GM23338 (cell line): ENCODE data around the gene ZMAT5. TPM values are rescaled to one million over a fixed set of nuclear protein-coding genes. Genes with fewer than 3 reads are reported as not detected.

Source experiments
- ATAC-seq: fragments of 200-7000 bp; cut with Tn5 transposase; 3 replicates; pipeline ENCODE4 v1.9.1; 2020
- DNase-seq: peaks from one replicate; pipeline ENCODE4 v3.0.0-alpha.2; 2015; ENCODE audit warnings: low spot score
- H2AFZ ChIP-seq: fragments of 200-600 bp; sonication (generic); 2 replicates; pipeline ENCODE4 v1.8.0; 2016; ENCODE audit warnings: antibody characterized with exemption, mild to moderate bottlenecking, moderate library complexity
- H3F3A ChIP-seq: fragments of 200-600 bp; sonication (generic); replicated peaks from 2 replicates; pipeline ENCODE4 v1.8.0; 2017; ENCODE audit warnings: antibody characterized with exemption, mixed run types, low read depth
- H3K27ac ChIP-seq: fragments of 200-600 bp; sonication (generic); 2 replicates; pipeline ENCODE4 v1.6.1; 2016; ENCODE audit warnings: low read depth
- H3K27me3 ChIP-seq: fragments of 200-600 bp; sonication (generic); 2 replicates; pipeline ENCODE4 v1.8.0; 2016; ENCODE audit warnings: mild to moderate bottlenecking, mixed run types, moderate library complexity; ENCODE audit not compliant: insufficient read depth
- H3K36me3 ChIP-seq: fragments of 200-600 bp; sonication (generic); 2 replicates; pipeline ENCODE4 v1.8.0; 2016; ENCODE audit warnings: mild to moderate bottlenecking; ENCODE audit not compliant: insufficient read depth
- H3K4me1 ChIP-seq: fragments of 200-600 bp; sonication (generic); 2 replicates; pipeline ENCODE4 v1.8.0; 2016; ENCODE audit warnings: mild to moderate bottlenecking, moderate library complexity; ENCODE audit not compliant: insufficient read depth
- H3K4me2 ChIP-seq: fragments of 200-600 bp; sonication (generic); 2 replicates; pipeline ENCODE4 v1.7.1; 2017; ENCODE audit warnings: mixed run types
- H3K4me3 ChIP-seq: fragments of 200-600 bp; sonication (generic); 2 replicates; pipeline ENCODE4 v1.6.1; 2016; ENCODE audit warnings: mixed run types
- H3K79me2 ChIP-seq: fragments of 200-600 bp; sonication (generic); replicated peaks from 2 replicates; pipeline ENCODE4 v1.8.0; 2017; ENCODE audit warnings: mild to moderate bottlenecking; ENCODE audit not compliant: insufficient read depth
- H3K9me2 ChIP-seq: fragments of 200-600 bp; sonication (generic); 2 replicates; pipeline ENCODE4 v1.8.0; 2017; ENCODE audit not compliant: insufficient read depth
- H4K20me1 ChIP-seq: fragments of 200-600 bp; sonication (generic); replicated peaks from 2 replicates; pipeline ENCODE4 v1.8.0; 2017; ENCODE audit warnings: mild to moderate bottlenecking; ENCODE audit not compliant: insufficient read depth
- H3K27ac Mint-ChIP-seq: 2 replicates; pipeline ENCODE4 v1.8.0; 2020; ENCODE audit warnings: inconsistent platforms, mild to moderate bottlenecking, moderate library complexity, mixed read lengths
- H3K27me3 Mint-ChIP-seq: 3 replicates; pipeline ENCODE4 v1.8.0; 2022; ENCODE audit warnings: low read depth, mild to moderate bottlenecking, moderate library complexity, mixed read lengths, inconsistent platforms; ENCODE audit not compliant: insufficient read depth, poor library complexity
- H3K36me3 Mint-ChIP-seq: 3 replicates; pipeline ENCODE4 v1.8.0; 2021; ENCODE audit warnings: low read depth, mild to moderate bottlenecking, inconsistent platforms, moderate library complexity, mixed read lengths
- H3K4me1 Mint-ChIP-seq: 3 replicates; pipeline ENCODE4 v1.8.0; 2020; ENCODE audit warnings: mild to moderate bottlenecking, inconsistent platforms, mixed read lengths
- H3K4me3 Mint-ChIP-seq: 3 replicates; pipeline ENCODE4 v1.8.0; 2021; ENCODE audit warnings: moderate library complexity, mild to moderate bottlenecking, inconsistent platforms, mixed read lengths
- H3K9me3 Mint-ChIP-seq: 3 replicates; pipeline ENCODE4 v1.8.0; 2020; ENCODE audit warnings: moderate library complexity, mild to moderate bottlenecking, inconsistent platforms, mixed read lengths
- CREB1 ChIP-seq: fragments of 250-450 bp; sonication (Bioruptor Pico); IDR thresholded peaks from 2 replicates; pipeline ENCODE4 v1.5.0; 2020; ENCODE audit warnings: low read depth, mild to moderate bottlenecking, moderate library complexity
- EZH2 ChIP-seq: fragments of 200-600 bp; sonication (generic); IDR thresholded peaks from one replicate; pipeline ENCODE4 v1.8.0; 2017; ENCODE audit warnings: antibody characterized with exemption, mild to moderate bottlenecking, low read depth; ENCODE audit not compliant: unreplicated experiment
- EZH2phosphoT487 ChIP-seq: fragments of 200-600 bp; sonication (generic); IDR thresholded peaks from one replicate; pipeline ENCODE4 v1.8.1; 2018; ENCODE audit warnings: antibody characterized with exemption; ENCODE audit not compliant: unreplicated experiment
- JUNB ChIP-seq: IDR thresholded peaks from one replicate; pipeline ENCODE4 v1.6.1; 2016; ENCODE audit warnings: antibody characterized with exemption; ENCODE audit not compliant: unreplicated experiment
- NANOG ChIP-seq: IDR thresholded peaks from 2 replicates; pipeline ENCODE4 v1.6.1; 2016; ENCODE audit warnings: antibody characterized with exemption, borderline replicate concordance
- POLR2AphosphoS5 ChIP-seq: IDR thresholded peaks from 2 replicates; pipeline ENCODE4 v1.6.1; 2016; ENCODE audit warnings: antibody characterized with exemption, low read depth
- STAT1 ChIP-seq: IDR thresholded peaks from one replicate; pipeline ENCODE4 v1.6.1; 2016; ENCODE audit warnings: antibody characterized with exemption; ENCODE audit not compliant: unreplicated experiment
- ZNF114 ChIP-seq: fragments of 250-450 bp; sonication (Bioruptor Pico); IDR thresholded peaks from 2 replicates; pipeline ENCODE4 v1.5.0; 2020; ENCODE audit warnings: mild to moderate bottlenecking, moderate library complexity
- ZNF331 ChIP-seq: fragments of 250-450 bp; sonication (Bioruptor Pico); IDR thresholded peaks from 2 replicates; pipeline ENCODE4 v1.5.0; 2020; ENCODE audit warnings: low read depth, mild to moderate bottlenecking, moderate library complexity
- polyA plus RNA-seq: library from polyadenylated mRNA; unstranded; fragments of >200 nt; fragmentation: Nextera tagmentation; extraction: Ambion mirVana; gene quantifications from 2 replicates; pipeline ENCODE4 v1.2.1, GENCODE V29; 2016
- total RNA-seq: library from RNA; depleted of rRNA; stranded (reverse); fragments of >200 nt; shearing (Covaris generic); gene quantifications from 2 replicates; pipeline ENCODE4 v1.2.3, GENCODE V29; 2014
- TF ChIP-seq, protein P1 (sequence below): IDR thresholded peaks from one replicate; pipeline ENCODE4 v1.6.1; 2018; ENCODE audit warnings: antibody characterized with exemption; ENCODE audit not compliant: unreplicated experiment
- TF ChIP-seq, protein P2 (sequence below): IDR thresholded peaks from 2 replicates; pipeline ENCODE4 v1.6.1; 2016; ENCODE audit warnings: antibody characterized with exemption
- TF ChIP-seq, protein P3 (sequence below): fragments of 250-450 bp; sonication (Bioruptor Pico); IDR thresholded peaks from 2 replicates; pipeline ENCODE4 v1.5.0; 2020; ENCODE audit warnings: mild to moderate bottlenecking, moderate library complexity
- TF ChIP-seq, protein P4 (sequence below), 2 experiments: fragments of 200-600 bp in 1 of 2; sonication (generic) in 1 of 2; conservative IDR thresholded peaks; 2 replicates each; pipeline versions ENCODE4 v1.5.1 to v1.6.1; 2016 to 2017; ENCODE audit warnings: antibody characterized with exemption in 2 of 2, low read depth in 2 of 2, mild to moderate bottlenecking in 2 of 2, moderate library complexity in 1 of 2

The ZMAT5 gene
- total and polyA plus RNA-seq, 2 experiments from 2014 or later = 14.6 to 25.4 TPM

DNA sequence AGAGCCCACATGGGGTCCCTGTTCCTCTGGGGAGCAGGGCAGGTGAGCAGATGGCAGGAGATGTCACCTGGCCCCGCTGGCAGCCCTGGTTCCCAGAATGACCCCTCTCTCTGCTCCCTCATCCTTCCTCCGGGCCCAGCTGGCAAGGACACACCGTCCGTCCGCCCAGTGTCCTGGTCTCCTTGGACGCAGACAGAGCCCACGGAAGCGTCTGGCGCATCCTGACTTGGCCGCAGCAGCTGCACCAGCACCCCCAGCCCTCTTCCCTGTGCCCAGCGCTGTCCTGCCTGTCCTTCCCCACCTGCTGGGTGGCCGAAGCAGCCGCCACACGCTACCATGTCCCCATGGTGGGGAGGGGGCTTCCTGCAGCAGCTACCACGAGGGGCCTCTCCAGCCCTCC lies 56.6 kb downstream of the ZMAT5 start:
- Mint-ChIP-seq H3K9me3 (no peaks in the 10 kb centered on the region), H3K27me3 (peaks cover 14% of the 10 kb centered on the region), H3K27ac (no peak overlapping the region), H3K4me1 (peaks cover 16% of the 10 kb centered on the region), H3K4me3 (no peak overlapping the region), H3K36me3 (no peaks in the 10 kb centered on the region; the same call in 2 of the 3 replicates)
- Histone ChIP-seq H3K27me3 (no peaks in the 10 kb centered on the region), H3K36me3 (no peaks in the 10 kb centered on the region), H3F3A (no peaks in the 10 kb centered on the region), H3K79me2 (no peaks in the 10 kb centered on the region), H2AFZ (no peak overlapping the region), H3K4me2 (no peak overlapping the region), H3K4me1 (peaks cover 9% of the 10 kb centered on the region), H3K9me2 (no peaks in the 10 kb centered on the region), H3K4me3 (no peak overlapping the region), H3K27ac (no peak overlapping the region), H4K20me1 (no peaks in the 10 kb centered on the region; the same call in 1 of the 2 replicates)
- ATAC-seq = no peak
- TF ChIP-seq, protein P1, sequence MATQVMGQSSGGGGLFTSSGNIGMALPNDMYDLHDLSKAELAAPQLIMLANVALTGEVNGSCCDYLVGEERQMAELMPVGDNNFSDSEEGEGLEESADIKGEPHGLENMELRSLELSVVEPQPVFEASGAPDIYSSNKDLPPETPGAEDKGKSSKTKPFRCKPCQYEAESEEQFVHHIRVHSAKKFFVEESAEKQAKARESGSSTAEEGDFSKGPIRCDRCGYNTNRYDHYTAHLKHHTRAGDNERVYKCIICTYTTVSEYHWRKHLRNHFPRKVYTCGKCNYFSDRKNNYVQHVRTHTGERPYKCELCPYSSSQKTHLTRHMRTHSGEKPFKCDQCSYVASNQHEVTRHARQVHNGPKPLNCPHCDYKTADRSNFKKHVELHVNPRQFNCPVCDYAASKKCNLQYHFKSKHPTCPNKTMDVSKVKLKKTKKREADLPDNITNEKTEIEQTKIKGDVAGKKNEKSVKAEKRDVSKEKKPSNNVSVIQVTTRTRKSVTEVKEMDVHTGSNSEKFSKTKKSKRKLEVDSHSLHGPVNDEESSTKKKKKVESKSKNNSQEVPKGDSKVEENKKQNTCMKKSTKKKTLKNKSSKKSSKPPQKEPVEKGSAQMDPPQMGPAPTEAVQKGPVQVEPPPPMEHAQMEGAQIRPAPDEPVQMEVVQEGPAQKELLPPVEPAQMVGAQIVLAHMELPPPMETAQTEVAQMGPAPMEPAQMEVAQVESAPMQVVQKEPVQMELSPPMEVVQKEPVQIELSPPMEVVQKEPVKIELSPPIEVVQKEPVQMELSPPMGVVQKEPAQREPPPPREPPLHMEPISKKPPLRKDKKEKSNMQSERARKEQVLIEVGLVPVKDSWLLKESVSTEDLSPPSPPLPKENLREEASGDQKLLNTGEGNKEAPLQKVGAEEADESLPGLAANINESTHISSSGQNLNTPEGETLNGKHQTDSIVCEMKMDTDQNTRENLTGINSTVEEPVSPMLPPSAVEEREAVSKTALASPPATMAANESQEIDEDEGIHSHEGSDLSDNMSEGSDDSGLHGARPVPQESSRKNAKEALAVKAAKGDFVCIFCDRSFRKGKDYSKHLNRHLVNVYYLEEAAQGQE = no peak
- TF ChIP-seq NANOG (no peak), EZH2phosphoT487 (no peak), CREB1 (CRISPR knock-in tag) (no peak), POLR2AphosphoS5 (no peak), ZNF331 (no peak), ZNF114 (CRISPR knock-in tag) (no peak), STAT1 (no peak), JUNB (no peak), EZH2 (no peak)
- TF ChIP-seq, protein P2, sequence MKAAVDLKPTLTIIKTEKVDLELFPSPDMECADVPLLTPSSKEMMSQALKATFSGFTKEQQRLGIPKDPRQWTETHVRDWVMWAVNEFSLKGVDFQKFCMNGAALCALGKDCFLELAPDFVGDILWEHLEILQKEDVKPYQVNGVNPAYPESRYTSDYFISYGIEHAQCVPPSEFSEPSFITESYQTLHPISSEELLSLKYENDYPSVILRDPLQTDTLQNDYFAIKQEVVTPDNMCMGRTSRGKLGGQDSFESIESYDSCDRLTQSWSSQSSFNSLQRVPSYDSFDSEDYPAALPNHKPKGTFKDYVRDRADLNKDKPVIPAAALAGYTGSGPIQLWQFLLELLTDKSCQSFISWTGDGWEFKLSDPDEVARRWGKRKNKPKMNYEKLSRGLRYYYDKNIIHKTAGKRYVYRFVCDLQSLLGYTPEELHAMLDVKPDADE = no peak
- TF ChIP-seq, protein P3, sequence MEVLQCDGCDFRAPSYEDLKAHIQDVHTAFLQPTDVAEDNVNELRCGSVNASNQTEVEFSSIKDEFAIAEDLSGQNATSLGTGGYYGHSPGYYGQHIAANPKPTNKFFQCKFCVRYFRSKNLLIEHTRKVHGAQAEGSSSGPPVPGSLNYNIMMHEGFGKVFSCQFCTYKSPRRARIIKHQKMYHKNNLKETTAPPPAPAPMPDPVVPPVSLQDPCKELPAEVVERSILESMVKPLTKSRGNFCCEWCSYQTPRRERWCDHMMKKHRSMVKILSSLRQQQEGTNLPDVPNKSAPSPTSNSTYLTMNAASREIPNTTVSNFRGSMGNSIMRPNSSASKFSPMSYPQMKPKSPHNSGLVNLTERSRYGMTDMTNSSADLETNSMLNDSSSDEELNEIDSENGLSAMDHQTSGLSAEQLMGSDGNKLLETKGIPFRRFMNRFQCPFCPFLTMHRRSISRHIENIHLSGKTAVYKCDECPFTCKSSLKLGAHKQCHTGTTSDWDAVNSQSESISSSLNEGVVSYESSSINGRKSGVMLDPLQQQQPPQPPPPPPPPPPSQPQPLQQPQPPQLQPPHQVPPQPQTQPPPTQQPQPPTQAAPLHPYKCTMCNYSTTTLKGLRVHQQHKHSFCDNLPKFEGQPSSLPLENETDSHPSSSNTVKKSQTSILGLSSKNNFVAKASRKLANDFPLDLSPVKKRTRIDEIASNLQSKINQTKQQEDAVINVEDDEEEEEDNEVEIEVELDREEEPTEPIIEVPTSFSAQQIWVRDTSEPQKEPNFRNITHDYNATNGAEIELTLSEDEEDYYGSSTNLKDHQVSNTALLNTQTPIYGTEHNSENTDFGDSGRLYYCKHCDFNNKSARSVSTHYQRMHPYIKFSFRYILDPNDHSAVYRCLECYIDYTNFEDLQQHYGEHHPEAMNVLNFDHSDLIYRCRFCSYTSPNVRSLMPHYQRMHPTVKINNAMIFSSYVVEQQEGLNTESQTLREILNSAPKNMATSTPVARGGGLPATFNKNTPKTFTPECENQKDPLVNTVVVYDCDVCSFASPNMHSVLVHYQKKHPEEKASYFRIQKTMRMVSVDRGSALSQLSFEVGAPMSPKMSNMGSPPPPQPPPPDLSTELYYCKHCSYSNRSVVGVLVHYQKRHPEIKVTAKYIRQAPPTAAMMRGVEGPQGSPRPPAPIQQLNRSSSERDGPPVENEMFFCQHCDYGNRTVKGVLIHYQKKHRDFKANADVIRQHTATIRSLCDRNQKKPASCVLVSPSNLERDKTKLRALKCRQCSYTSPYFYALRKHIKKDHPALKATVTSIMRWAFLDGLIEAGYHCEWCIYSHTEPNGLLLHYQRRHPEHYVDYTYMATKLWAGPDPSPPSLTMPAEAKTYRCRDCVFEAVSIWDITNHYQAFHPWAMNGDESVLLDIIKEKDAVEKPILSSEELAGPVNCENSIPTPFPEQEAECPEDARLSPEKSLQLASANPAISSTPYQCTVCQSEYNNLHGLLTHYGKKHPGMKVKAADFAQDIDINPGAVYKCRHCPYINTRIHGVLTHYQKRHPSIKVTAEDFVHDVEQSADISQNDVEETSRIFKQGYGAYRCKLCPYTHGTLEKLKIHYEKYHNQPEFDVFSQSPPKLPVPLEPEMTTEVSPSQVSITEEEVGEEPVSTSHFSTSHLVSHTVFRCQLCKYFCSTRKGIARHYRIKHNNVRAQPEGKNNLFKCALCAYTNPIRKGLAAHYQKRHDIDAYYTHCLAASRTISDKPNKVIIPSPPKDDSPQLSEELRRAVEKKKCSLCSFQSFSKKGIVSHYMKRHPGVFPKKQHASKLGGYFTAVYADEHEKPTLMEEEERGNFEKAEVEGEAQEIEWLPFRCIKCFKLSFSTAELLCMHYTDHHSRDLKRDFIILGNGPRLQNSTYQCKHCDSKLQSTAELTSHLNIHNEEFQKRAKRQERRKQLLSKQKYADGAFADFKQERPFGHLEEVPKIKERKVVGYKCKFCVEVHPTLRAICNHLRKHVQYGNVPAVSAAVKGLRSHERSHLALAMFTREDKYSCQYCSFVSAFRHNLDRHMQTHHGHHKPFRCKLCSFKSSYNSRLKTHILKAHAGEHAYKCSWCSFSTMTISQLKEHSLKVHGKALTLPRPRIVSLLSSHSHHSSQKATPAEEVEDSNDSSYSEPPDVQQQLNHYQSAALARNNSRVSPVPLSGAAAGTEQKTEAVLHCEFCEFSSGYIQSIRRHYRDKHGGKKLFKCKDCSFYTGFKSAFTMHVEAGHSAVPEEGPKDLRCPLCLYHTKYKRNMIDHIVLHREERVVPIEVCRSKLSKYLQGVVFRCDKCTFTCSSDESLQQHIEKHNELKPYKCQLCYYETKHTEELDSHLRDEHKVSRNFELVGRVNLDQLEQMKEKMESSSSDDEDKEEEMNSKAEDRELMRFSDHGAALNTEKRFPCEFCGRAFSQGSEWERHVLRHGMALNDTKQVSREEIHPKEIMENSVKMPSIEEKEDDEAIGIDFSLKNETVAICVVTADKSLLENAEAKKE = no peak
- TF ChIP-seq, protein P4, sequence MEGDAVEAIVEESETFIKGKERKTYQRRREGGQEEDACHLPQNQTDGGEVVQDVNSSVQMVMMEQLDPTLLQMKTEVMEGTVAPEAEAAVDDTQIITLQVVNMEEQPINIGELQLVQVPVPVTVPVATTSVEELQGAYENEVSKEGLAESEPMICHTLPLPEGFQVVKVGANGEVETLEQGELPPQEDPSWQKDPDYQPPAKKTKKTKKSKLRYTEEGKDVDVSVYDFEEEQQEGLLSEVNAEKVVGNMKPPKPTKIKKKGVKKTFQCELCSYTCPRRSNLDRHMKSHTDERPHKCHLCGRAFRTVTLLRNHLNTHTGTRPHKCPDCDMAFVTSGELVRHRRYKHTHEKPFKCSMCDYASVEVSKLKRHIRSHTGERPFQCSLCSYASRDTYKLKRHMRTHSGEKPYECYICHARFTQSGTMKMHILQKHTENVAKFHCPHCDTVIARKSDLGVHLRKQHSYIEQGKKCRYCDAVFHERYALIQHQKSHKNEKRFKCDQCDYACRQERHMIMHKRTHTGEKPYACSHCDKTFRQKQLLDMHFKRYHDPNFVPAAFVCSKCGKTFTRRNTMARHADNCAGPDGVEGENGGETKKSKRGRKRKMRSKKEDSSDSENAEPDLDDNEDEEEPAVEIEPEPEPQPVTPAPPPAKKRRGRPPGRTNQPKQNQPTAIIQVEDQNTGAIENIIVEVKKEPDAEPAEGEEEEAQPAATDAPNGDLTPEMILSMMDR (conservative IDR thresholded peaks at IDR 0.05; ENCODE audit: low read depth in 2 of 2) = no peak
- no peak for DNase-seq
